ENCODE measurements around the gene NAV1.
"Not testable (repeated sequence)": the region's sequence is repeated elsewhere in the genome, so short reads cannot be mapped to it uniquely, and the experiment has no call there.

Gene NAV1

DNA sequence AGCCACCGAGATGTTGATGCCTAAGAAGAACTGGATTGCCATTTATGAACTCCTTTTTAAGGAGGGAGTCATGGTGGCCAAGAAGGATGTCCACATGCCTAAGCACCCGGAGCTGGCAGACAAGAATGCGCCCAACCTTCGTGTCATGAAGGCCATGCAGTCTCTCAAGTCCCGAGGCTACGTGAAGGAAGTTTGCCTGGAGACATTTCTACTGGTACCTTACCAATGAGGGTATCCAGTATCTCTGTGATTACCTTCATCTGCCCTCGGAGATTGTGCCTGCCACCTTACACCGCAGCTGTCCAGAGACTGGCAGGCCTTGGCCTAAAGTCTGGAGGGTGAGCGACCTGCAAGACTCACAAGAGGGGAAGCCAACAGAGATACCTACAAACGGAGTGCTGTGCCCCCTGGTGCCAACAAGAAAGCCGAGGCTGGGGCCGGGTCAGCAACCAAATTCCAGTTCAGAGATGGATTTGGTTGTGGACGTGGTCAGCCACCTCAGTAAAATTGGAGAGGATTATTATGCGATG is 18.8 kb upstream of the NAV1 start:
- DNase-seq (ENCODE audit: low spot score), result not testable (repeated sequence)

DNA sequence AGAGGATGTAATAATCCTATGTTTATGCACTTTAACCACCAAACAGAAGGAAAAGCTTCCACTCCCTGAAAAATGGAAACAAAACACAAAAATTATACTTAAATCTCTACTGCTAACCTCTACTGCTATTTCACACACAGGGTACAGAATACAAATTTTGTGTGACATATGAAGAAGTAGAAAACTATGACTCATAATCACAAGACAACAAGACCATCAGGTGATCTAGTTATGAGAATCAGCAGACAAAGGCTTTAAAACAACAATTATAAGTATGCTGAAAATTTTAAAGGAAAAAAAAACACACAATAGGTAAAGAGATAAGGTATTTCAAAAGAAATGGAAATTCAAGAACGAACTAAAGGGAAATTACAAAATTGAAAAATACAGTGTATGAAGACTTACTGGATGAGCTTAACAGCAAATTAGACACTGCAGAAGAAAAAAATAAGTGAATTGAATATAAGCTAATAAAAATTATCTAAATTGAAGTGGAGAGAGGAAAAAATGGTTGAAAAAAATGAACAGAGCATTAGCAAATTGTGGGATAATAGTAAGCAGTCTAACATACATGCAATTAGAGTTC is 13.6 kb upstream of the NAV1 start:
- DNase-seq (ENCODE audit: low spot score), result no peak

DNA sequence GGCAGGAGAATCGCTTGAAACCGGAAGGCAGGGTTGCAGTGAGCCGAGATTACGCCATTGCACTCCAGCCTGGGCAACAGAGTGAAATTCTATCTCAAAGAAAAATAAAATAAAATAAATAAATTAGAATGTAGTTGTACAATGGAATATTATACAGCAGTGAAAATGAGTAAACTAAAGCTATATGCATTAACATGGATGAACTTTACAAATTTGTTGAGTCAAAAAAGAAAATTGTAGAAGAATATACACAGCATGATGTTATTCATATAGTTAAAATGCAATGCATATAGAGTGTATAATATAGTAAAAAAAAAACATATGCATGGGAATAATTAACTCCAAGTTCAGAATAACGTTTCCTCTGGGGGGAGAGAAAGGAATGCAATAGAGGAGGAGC is 11.0 kb upstream of the NAV1 start:
- no peak for DNase-seq (ENCODE audit: low spot score)

DNA sequence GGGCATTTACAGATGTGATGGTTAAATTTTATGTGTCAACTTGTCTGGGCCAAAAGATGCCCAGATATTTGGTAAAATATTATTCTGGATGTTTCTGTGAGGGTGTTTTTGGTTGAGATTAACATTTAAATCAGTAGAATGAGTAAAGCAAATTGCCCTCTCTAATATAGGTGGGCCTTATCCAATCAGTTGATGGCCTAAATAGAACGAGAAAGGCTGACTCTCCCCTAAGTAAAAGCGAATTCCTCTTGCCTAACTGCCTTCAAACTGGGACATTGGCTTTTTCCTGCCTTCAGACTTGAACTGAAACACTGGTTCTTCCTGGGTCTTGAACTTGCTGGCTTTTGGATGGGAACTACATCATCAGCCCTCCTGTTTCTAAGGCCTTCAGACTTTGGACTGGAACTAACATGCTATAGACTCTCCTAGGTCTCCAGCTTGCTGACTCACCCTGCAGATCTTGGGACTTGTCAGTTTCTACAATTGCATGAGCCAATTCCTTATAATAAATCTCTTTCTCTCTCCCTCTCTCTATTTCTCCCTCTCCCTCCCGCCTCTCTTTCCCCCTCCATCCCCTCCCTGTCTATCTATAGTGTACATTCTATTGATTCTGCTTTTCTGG is 10.2 kb upstream of the NAV1 start:
- DNase-seq (ENCODE audit: low spot score), result no peak

DNA sequence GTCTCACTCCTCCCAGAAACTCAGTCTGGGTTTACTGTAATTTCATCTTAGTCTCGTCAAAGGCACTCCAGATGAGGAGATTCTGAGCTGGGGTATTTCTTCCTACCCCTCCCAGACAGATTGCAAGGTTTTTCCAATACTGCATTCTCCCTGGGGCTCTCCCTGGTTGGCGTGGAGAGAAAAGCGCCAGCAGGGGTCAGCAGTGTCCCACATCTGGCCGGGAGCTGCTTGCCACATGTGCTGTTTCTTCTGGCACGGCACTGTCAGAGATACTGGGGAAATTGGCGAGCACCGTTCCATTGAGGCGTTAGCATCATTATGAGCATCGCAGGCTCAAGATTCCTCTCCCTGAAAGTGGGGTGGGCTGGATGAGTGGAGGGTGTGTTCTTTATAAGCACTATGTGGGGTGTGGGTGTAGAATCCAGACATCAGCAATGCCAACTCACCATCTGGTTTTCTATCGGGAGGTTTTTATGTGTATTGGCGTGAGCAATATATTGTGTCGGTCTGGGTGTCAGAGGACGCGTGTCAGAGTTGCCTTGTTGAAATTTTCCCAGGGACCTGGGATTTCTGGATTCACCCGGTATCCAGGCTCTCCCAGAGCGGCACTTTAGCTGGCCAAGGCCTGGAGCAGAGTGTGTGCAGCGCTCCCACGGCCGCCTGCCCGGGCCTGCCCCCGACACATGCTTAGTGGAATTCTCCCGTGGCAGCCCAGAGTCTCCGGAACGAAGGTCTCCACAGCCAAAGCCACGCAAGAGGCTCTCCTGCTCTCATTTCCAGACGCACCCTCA is 8.0 kb upstream of the NAV1 start:
- DNase-seq (ENCODE audit: low spot score), result peak; percentile 93

DNA sequence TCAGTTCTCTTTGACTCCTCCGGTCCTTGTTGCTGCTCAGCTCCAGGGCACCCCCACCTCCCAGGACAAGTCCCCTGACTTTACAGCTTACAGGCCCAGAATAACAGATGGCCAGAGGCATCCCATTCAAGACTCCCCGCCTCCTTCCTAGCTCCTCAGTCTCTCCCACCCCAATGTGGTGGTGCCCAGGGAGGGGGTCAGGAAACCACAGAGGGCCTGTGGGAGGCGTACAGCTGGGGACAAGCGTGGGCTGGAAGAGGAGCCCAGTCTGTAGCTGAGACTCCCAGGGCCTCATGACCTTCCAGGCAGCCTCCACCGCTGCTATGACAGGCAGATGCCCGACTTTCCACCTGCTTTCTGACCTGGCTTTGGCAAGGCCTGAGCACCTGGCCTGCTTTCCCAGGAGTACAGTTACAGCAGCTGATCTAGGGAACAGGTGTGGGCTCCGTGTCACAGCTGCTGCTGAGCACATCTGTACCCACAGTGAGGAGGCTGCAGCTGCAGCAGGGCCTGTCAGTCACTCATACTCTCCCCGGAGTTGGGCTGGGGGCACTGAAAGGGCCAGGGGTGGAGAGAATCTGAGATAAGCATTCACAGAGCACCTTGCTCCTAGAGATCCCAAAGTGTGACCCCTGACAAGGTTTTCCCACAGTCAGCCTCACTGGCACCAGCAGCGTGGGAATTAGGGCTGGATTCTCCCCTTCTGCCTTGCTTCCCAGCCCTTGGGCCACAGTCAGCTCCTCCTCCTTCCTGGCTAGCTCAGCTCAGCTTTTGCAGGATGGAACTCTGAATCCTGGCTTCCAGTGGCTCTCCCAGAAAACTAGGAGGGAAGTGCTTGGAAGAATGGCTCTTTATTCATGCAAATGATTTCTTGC is 7.1 kb upstream of the NAV1 start:
- no peak for DNase-seq (ENCODE audit: low spot score)

DNA sequence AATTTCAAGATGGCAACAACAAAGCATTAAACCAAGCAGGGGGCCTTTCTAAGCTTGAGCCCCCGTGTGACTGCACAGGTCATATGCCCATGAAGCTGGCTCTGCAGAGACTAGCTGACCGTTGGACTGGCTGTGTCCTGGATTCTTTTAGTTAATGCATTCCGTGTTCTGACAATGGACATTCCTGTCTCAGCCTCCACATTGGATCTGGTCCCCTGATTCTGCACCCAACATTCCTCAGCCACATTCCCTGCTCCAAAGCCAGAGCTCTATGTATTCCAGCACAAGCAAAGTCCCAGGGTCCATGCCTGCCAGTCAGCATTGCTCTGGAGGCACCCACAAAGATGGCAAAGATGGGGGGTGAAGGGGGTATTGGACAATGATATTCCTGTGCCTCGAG is 5.1 kb upstream of the NAV1 start:
- no peak for DNase-seq (ENCODE audit: low spot score)

DNA sequence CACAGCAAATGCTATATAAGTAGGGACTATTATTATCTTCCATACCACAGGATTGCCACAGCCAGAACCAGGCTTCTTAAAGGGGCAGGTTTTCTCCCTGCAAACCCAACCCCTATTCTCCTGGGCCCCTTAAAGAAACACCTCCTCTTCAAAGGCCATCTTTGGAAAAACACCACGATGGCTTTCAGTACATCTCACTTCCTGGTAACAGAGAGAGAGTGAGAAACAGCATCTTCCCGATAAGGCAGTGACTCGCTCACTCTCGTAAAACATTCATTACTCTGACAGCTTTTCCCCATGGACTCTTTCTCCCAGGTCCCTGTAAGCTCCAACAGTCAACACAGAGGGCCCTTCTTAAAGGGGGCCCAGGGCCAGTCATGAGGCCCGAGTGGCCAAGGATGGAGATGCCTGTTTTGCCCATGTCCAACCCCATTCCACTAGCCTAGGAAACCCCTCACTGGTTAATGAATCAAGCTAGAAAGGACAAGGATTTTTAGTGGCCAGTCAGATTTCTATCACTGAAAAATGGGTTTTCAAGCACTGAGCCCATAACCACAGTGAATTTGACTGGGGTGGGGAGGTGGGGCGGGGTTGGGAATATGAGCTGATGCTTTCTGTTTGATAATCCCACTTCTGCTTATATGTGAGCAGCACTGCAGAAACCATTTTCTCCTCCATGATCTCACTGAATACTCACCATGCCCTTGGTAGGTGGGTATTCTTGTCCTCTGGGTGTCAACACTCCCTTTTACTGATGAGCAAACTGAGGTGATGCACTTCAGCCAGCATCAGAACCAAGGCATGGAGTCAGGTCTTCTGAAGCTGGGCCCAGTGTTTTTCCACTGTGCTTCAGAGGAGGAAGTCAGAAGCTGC is 3.6 kb upstream of the NAV1 start:
- DNase-seq (ENCODE audit: low spot score), result peak; percentile 42

DNA sequence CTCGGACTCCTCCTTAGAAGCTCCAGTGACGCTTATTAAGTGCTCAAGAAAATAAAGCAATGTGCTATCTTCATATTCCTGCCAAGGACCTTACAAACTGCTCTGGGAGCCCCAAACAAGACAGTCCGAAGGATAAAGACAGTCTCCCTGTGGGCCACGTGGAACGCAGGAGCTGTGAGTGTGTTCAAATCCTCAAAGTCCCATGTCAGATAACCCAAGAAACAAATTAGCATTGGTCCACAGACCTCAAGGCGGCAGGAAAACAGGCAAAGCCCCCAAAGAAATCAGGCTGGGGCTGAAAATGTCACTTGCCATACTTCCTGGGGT is 3.0 kb upstream of the NAV1 start:
- DNase-seq (ENCODE audit: low spot score), result no peak

DNA sequence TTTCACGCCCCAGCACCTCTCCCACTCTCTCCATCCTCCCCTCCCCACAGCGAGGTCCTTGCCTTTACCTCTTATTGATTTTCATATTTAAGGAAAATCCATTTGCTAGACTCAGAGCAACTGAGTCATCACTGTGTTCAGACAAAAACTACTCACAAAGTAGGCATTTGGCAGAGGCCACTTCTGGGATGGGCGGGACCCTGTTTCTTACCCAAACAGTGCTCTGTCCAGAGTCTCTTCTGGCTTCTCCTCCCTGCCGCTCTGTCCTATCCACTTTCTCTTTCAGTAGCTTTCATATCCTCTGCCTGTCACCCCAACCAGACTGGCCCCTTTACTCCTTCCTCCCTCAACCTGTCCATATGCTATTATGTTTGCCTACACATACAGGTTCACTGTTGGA is 2.4 kb upstream of the NAV1 start:
- DNase-seq (ENCODE audit: low spot score), result peak; percentile 87

DNA sequence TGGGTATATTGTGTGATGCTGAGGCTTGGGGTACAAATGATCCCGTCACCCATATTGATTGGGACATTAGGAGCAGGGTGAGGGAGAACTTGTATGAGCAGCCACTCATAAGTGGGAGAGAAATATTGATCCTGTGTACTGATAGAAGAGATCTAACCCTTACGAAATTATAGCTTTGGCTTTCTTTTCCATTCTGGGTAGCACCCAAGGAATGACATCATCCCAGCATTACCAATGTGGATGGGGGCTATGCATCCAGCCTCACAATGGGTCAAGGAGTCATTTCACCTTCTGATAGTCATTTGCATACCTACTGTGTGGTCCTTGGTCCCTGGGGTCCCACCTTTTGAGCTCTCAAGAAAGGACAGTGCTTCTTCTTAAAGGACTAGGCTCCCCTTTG is 1.9 kb upstream of the NAV1 start:
- DNase-seq (ENCODE audit: low spot score), result no peak

DNA sequence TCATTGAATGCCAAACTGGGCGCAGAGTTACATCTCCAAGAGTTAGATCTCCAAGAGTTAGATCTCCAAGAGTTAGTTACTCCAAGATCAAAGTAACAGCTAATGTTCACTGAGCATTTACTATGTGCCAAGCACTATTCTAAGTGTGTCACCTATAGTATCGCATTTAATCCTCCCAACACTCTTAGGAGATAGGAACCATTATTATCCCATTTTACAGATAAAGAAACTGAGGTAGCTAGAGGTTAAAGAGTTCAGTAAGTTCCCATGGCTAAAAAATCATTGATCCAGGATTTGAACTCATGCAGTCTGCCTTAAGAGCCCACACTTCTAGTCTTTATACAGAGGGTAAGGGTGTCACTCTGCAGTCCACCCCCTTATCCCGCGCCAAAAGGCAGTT is 1.5 kb upstream of the NAV1 start:
- no peak for DNase-seq (ENCODE audit: low spot score)

DNA sequence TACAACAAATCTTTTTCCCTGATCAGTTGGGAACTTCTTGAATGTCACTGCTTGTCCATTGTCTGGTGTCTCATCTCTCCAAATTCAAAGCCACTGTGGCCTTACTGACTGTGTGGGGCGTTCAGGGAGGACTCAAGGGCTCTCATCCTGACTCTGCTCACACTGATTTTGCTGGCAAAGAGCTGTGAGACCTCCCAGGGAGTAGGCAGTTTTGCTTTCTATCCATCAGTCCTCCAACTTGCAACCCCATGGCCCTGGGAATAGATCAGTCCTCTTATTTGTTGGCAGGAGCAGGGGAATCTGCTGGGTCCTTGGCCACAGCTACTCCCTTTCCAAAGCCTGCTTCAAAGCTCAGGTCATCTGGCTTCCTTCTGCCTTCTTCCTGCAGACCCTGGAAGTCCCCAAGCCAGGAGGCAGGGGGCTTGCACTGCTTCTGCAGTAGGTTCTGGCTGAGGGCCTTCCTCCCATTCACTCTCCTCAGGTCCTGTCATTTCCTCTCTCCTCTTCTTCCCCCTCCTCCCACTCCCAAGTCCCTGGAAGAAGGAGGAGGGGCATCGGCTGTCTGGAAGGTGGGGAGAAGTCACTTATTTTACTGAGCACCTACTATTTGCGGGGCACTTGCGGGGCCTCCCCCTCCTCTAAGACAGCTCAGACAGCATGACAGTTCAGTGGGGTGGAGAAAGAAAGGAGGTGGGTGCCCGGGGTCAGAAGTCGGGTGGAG is 876 bp upstream of the NAV1 start:
- no peak for DNase-seq (ENCODE audit: low spot score)

DNA sequence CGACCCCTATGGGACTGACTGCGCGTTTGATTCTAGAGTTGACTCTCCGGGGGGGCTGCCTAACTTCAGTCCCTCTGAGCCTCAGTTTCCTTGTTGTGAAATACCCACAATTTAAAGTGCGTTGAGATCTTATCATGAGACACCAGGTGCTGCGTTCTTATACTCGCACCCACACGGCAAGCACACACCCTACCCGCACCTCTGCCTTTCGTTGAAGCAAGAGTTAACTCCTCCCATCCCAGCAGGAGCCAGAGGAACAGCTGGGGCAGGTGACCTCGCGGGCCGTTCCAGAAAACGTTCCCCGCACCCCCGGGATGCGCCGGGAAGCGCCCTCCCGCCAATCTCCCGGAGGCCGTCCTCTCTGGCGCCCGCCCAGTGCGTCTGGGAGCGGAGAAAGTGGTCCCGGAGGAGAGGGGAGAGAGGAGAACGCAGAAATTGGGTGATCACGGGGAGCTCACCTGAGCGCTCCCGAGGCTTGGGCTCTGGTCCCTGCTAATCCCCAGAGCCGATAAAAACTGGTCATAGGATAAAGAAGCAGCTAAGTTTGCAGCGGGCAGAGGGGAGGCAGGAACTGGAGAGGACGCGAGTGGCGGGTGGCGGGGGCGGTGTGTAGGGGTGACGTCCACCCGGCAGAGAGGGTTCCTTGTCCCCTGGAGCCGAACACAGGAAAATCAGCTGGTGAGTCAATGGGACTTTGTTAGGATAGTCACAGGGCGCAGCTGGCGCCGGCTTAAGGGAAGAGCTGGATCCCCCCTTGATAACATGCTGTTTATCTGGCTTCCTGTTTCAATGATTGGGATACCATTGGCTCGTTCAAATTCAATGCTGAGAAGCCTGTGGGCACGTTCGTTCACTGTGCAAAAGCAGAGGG is 869 bp downstream of the NAV1 start:
- peak; percentile 47 for DNase-seq (ENCODE audit: low spot score)

DNA sequence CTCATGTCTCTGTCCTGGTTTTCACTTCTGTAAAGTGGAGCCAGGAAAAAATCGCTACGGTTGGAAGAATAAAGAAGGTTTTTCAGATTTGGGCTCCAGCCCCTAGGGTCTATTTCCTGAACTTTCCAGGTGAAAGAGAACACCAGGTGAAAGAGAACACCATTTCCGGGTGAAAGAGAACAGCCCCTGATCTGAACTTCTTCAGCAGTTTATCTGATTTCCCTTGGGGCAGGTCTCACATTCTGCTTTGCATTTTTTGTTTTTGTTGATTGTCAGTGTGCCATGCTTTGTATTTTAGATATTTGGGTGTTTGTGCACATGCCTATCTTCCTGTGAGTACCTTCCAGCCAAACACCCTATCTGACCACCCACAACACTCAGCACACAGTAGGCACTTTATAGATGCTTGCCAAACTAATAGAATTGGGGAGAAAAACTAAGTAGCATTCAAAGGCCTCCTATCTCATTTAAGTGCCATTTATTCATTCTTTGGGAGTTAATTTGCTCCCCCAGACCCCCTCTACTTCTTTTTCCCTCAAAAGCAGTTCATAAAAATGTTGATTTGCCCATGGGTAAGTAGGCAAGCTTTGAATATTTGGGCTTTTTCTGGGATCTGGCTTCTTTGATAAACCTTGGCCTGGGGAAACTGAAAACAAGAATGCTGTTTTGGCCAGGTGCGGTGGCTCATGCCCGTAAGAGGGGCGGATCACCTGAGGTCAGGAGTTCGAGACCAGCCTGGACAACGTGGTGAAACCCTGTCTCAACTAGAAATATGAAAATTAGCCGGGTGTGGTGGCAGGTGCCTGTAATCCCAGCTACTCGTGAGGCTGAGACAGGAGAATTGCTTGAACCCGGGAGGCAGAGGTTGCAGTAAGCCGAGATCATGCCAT is 2.2 kb downstream of the NAV1 start:
- no peak for DNase-seq (ENCODE audit: low spot score)

DNA sequence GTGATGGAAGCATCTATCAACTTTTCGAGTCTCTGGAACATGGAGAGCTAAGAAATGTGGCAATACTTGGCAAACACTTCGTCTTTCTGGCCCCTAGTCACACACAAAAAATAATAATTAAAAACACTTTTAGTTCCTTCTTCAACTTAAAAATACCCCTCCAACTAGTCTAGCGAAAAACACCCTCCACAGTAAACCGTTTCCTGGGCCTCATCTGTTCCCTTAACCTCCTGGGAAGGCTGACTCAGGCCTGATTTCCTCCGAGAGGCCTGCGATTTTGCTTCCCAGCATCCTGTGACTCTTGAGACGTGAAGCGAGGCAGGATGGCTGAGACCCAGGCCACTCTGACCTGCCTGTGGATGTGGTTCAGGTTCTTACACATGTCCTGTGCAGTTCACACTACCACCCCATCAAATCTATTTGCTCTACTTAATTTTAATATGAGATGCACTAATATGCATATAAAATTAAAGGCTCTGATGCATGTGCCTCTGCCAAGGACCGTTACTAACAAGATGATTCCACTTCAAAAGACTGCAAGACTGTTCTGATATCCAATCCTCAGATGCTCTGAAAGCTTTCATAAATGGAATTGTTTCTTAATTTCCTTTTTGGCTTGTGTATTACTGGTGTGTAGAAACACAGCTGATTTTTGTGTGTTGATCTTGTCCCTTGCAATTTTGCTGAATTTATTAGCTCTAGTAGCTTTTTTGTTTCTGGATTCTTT is 3.5 kb downstream of the NAV1 start:
- DNase-seq (ENCODE audit: low spot score), result peak; percentile 48

DNA sequence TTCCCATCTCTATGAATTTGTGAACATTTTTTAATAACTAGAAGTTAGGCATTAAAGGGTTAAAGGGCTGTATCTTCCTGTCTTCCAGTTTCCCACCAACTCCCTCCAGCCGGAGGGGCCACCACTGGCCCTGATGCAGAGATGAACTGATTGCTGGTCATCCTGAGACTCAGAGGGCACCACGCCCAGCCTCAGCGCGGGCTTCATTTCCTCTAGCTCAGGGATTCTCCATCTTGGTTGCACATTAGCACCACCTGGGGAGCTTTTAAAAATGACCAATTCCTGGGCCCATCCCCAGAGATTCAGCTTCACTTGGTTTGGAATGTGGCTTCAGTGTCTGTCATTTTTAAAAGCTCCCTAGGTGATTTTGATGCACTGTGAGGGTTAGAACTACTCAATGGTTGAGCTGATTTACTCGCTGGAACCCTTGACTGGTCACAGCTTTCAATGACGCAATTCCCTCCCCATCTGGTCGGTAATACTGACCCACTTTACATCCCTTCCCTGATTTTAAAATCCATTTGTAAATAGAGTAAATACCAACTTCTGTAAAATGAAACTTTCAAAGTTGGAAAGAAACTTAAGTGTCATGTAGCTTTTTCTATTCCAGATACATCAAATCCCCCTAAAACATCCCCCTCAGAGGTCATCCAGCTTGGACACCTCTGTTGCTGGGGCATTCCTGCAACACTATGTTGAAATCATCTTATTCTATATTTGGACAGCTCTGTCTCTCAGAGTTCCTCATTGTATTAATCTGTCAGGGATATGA is 5.1 kb downstream of the NAV1 start:
- DNase-seq (ENCODE audit: low spot score), result no peak

Data from AG20443 (cell line).